HL-60 (cell line): Measurements from ENCODE around the gene MARCHF3.

Experiments
- DNase-seq, 2 experiments: peaks; one replicate each; pipeline ENCODE4 v3.0.0-alpha.2; 2010 to 2020; ENCODE audit warnings: low read depth in 1 of 2, low spot score in 1 of 2
- H3K27ac ChIP-seq: fragments of 250-450 bp; sonication (Bioruptor Pico); replicated peaks from 2 replicates; pipeline ENCODE4 v1.5.1; 2020; ENCODE audit warnings: mild to moderate bottlenecking, moderate library complexity
- H3K27me3 ChIP-seq: fragments of 250-450 bp; sonication (Bioruptor Pico); 2 replicates; pipeline ENCODE4 v1.5.1; 2021; ENCODE audit warnings: mild to moderate bottlenecking, moderate library complexity; ENCODE audit not compliant: insufficient read depth, poor library complexity, severe bottlenecking
- H3K4me3 ChIP-seq: replicated peaks from 2 replicates; pipeline ENCODE4 v1.5.1; 2011; ENCODE audit warnings: mild to moderate bottlenecking, control low read depth, low read length; ENCODE audit not compliant: insufficient read depth
- GABPA ChIP-seq: IDR thresholded peaks from 2 replicates; pipeline ENCODE4 v1.6.1; 2012; ENCODE audit warnings: low read depth
- POLR2AphosphoS5 ChIP-seq: IDR thresholded peaks from 2 replicates; pipeline ENCODE4 v1.6.1; 2012; ENCODE audit warnings: low read depth
- SPI1 ChIP-seq: IDR thresholded peaks from 2 replicates; pipeline ENCODE4 v1.6.1; 2012; ENCODE audit warnings: low read depth, mild to moderate bottlenecking, borderline replicate concordance
- TF ChIP-seq, protein P1 (sequence below): IDR thresholded peaks from 2 replicates; pipeline ENCODE4 v1.6.1; 2012; ENCODE audit warnings: low read depth; ENCODE audit not compliant: insufficient replicate concordance
- TF ChIP-seq, protein P2 (sequence below): IDR thresholded peaks from one replicate; pipeline ENCODE4 v1.5.1; 2011; ENCODE audit warnings: low read length, control low read depth, inconsistent platforms; ENCODE audit not compliant: insufficient read depth

The MARCHF3 gene

DNA sequence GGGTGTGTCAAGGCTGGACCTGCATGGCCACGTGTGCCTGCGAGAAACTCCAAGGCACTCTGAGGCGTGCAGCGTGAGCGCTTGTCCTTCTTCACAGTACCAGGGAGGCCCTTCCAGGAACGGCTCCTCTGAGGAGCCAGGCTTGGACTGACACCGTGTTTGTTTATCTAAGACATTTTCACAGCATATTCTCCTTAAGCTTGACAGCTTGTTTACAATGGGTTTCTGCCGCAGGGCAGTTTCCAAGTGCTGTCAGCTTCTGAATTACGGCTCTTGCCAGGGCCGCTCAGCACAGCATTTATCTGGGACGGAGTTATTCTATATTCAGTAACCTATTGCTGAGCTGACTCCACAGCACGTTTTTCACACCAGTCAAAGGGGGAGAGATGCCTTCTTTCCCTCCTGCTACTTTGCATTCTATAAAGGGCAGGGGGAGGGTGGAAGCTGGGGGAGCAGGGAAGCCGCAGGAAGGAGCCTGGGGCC, 155.0 kb downstream of the MARCHF3 start:
- no peak for DNase-seq
- Histone ChIP-seq H3K4me3 (no peak overlapping the region), H3K27me3 (no peaks in the 10 kb centered on the region), H3K27ac (no peak overlapping the region)
- TF ChIP-seq SPI1 = no peak
- TF ChIP-seq GABPA = no peak
- no peak for TF ChIP-seq POLR2AphosphoS5
- TF ChIP-seq, protein P1, sequence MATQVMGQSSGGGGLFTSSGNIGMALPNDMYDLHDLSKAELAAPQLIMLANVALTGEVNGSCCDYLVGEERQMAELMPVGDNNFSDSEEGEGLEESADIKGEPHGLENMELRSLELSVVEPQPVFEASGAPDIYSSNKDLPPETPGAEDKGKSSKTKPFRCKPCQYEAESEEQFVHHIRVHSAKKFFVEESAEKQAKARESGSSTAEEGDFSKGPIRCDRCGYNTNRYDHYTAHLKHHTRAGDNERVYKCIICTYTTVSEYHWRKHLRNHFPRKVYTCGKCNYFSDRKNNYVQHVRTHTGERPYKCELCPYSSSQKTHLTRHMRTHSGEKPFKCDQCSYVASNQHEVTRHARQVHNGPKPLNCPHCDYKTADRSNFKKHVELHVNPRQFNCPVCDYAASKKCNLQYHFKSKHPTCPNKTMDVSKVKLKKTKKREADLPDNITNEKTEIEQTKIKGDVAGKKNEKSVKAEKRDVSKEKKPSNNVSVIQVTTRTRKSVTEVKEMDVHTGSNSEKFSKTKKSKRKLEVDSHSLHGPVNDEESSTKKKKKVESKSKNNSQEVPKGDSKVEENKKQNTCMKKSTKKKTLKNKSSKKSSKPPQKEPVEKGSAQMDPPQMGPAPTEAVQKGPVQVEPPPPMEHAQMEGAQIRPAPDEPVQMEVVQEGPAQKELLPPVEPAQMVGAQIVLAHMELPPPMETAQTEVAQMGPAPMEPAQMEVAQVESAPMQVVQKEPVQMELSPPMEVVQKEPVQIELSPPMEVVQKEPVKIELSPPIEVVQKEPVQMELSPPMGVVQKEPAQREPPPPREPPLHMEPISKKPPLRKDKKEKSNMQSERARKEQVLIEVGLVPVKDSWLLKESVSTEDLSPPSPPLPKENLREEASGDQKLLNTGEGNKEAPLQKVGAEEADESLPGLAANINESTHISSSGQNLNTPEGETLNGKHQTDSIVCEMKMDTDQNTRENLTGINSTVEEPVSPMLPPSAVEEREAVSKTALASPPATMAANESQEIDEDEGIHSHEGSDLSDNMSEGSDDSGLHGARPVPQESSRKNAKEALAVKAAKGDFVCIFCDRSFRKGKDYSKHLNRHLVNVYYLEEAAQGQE = no peak
- TF ChIP-seq, protein P2, sequence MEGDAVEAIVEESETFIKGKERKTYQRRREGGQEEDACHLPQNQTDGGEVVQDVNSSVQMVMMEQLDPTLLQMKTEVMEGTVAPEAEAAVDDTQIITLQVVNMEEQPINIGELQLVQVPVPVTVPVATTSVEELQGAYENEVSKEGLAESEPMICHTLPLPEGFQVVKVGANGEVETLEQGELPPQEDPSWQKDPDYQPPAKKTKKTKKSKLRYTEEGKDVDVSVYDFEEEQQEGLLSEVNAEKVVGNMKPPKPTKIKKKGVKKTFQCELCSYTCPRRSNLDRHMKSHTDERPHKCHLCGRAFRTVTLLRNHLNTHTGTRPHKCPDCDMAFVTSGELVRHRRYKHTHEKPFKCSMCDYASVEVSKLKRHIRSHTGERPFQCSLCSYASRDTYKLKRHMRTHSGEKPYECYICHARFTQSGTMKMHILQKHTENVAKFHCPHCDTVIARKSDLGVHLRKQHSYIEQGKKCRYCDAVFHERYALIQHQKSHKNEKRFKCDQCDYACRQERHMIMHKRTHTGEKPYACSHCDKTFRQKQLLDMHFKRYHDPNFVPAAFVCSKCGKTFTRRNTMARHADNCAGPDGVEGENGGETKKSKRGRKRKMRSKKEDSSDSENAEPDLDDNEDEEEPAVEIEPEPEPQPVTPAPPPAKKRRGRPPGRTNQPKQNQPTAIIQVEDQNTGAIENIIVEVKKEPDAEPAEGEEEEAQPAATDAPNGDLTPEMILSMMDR = no peak

DNA sequence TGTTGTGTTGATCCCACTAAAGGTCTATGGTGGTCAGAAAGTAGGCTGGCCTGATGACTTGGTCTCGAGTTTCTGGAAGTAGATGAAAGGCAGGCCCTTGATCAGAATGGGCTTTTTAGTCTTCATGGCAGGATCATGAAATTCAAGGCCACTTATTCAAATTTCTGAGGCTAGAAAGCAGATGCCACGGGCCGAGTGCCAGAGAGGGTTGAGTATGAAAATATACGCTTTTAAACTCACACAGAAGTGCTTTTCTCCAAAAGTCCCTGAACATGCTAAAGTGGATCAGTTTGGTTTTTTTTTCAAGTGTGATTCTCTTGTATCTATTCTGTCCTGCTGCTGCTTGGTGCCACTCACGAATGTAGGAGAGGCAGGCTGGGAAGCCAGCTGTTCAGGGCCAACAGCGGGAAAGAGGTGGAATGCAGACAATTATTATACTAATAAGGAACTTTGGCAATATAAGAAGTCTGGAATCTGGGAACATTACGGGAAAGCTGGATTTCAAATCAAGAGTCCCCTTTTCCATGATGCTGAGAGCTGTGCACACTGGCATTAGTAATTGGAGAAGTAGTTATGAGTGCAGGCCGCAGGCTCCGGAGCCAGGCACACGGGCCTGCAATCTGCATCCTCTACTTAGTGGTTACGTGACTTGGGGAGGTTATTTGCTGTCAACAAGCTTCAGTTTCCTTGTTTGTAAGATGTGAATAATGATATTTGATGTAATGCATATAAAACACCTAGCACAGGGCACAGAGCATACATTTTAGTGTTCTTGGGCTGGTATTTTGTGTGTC, 157.6 kb downstream of the MARCHF3 start:
- DNase-seq = no peak
- no peak overlapping the region for H3K27ac ChIP-seq
- TF ChIP-seq SPI1 = no peak
- TF ChIP-seq POLR2AphosphoS5 = no peak
- TF ChIP-seq, protein P1 = no peak
- TF ChIP-seq, protein P2 = no peak
- TF ChIP-seq GABPA = no peak
- no peaks in the 10 kb centered on the region for H3K27me3 ChIP-seq
- no peak overlapping the region for H3K4me3 ChIP-seq

DNA sequence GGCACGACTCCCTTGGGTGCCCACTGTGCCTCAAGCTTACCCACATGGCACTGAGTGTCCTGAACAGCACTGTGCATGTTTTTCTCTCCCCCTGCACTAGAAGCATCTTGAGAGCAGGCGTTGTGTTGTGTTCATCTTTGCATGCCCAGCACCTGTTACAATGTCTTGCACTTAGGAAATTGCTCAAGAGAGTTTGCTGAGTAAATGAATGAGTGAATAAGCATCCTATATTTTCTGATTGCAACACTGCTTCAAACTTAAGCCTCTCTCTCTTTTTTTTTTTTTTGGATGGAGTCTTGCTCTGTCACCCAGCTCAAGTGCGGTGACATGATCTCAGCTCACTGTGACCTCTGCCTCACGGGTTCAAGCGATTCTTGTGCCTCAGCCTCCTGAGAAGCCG, 158.9 kb downstream of the MARCHF3 start:
- TF ChIP-seq, protein P1 = no peak
- TF ChIP-seq SPI1 (no peak), POLR2AphosphoS5 (no peak), GABPA (no peak)
- TF ChIP-seq, protein P2 = no peak
- peak in 1 of 2 experiments; percentile 33 for DNase-seq
- Histone ChIP-seq H3K27me3 (no peaks in the 10 kb centered on the region), H3K27ac (no peak overlapping the region), H3K4me3 (no peak overlapping the region)
